Measurements from ENCODE around the gene OTUD6A.

DNA sequence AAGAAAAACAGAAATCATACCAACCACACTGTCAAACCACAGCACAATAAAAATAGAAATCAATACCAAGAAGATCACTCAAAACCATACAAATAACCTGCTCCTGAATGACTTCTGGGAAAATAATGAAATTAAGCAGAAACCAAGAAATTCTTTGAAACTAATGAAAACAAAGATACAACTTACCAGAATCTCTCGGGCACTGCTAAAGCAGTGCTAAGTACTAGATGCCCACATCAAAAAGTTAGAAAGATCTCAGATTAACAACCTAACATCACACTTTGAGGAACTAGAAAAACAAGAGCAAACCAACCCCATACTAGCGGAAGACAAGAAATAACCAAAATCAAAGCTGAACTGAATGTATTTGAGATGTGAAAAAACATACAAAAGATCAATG lies 45.7 kb upstream of the OTUD6A start:
- TF ChIP-seq NR2C2 (CRISPR knock-in tag; IDR thresholded peaks at IDR 0.05) (no peak), NR2C2 (tag; IDR thresholded peaks at IDR 0.05) (no peak), CTCF (IDR thresholded peaks at IDR 0.05 in 2 of 3, conservative IDR thresholded peaks at IDR 0.05 in 1 of 3; ENCODE audit: insufficient read depth in 2 of 3, low read depth in 1 of 3, low read length in 3 of 3) (no peak), XRCC4 (IDR thresholded peaks at IDR 0.05; ENCODE audit: extremely low read depth, insufficient read depth, insufficient read length) (no peak), MITF (IDR thresholded peaks at IDR 0.05) (no peak), RNF219 (CRISPR knock-in tag; IDR thresholded peaks at IDR 0.05) (no peak), SRSF9 (IDR thresholded peaks at IDR 0.05; ENCODE audit: borderline replicate concordance, low read depth, low read length) (no peak), POLR2AphosphoS5 (IDR thresholded peaks at IDR 0.05; ENCODE audit: control insufficient read depth, insufficient read depth, low read depth, low read length) (no peak)
